B cell (primary cell): ENCODE measurements around the gene GSTM3. TPM values are rescaled to one million over a fixed set of nuclear protein-coding genes. Genes with fewer than 3 reads are reported as not detected.

Experiments
- ATAC-seq: fragments of 200-7000 bp; cut with Tn5 transposase; one replicate; pipeline ENCODE4 v1.10.0; 2021; ENCODE audit warnings: low read depth, mild to moderate bottlenecking, moderate number of reproducible peaks, moderate library complexity
- CTCF ChIA-PET: fragments of 350-600 bp; sonication (Branson Sonifier 250); formaldehyde crosslinking; loops from one replicate; lab custom pipeline; 2021; ENCODE audit warnings: antibody characterized with exemption, inconsistent platforms; lab: Charles Lee
- POLR2A ChIA-PET: fragments of 350-600 bp; sonication (Branson Sonifier 250); formaldehyde crosslinking; loops from one replicate; lab custom pipeline; 2021; ENCODE audit warnings: antibody characterized with exemption; lab: Charles Lee
- DNase-seq: peaks from one replicate; pipeline ENCODE4 v3.0.0; 2013
- H2AFZ ChIP-seq: 2 replicates; pipeline ENCODE4 v1.6.1; 2012; ENCODE audit warnings: mild to moderate bottlenecking, low read depth, low read length; ENCODE audit not compliant: insufficient read depth, poor library complexity, severe bottlenecking
- H3K27ac ChIP-seq, 2 donors: 1 replicate in 1 of 2; 2 replicates in 1 of 2; pipeline ENCODE4 v1.5.1; 2012 to 2013; ENCODE audit warnings: low read length in 2 of 2, mild to moderate bottlenecking in 2 of 2, moderate library complexity in 1 of 2
- H3K27me3 ChIP-seq, 4 experiments: fragments of 200-600 bp in 1 of 4; sonication (generic) in 1 of 4; replicated peaks in 1 of 4; 1 replicate in 2 of 4; 2 replicates in 2 of 4; pipeline versions ENCODE4 v1.6.1 to v1.7.0; 2013 to 2016; ENCODE audit warnings: low read length in 3 of 4, mild to moderate bottlenecking in 2 of 4, mixed read lengths in 1 of 4, moderate library complexity in 1 of 4; ENCODE audit not compliant: insufficient read depth in 4 of 4, control insufficient read depth in 3 of 4; ENCODE audit errors: control extremely low read depth in 1 of 4
- H3K36me3 ChIP-seq, 2 experiments: replicated peaks in 1 of 2; 1 replicate in 1 of 2; 2 replicates in 1 of 2; pipeline versions ENCODE4 v1.6.1 to v1.7.1; 2013; ENCODE audit warnings: low read length in 1 of 2; ENCODE audit not compliant: insufficient read depth in 2 of 2, control insufficient read depth in 1 of 2; ENCODE audit errors: control extremely low read depth in 1 of 2, extremely low read depth in 1 of 2
- H3K4me1 ChIP-seq, 2 donors: fragments of 200-600 bp in 1 of 2; sonication (generic) in 1 of 2; 1 replicate in 1 of 2; 2 replicates in 1 of 2; pipeline versions ENCODE4 v1.5.1 to v1.6.1; 2013 to 2017; ENCODE audit warnings: low read length in 2 of 2; ENCODE audit not compliant: control insufficient read depth in 2 of 2, insufficient read depth in 2 of 2
- H3K4me2 ChIP-seq: replicated peaks from 2 replicates; pipeline ENCODE3; 2012; ENCODE audit warnings: mild to moderate bottlenecking, low read depth, low read length; ENCODE audit not compliant: poor library complexity, severe bottlenecking
- H3K4me3 ChIP-seq, 5 experiments: fragments of 200-600 bp in 1 of 5; sonication (generic) in 1 of 5; 1 replicate in 3 of 5; 2 replicates in 2 of 5; pipeline versions ENCODE4 v1.5.1 to v1.7.0; 2011 to 2016; ENCODE audit warnings: low read length in 4 of 5, mild to moderate bottlenecking in 4 of 5, low read depth in 2 of 5, control low read depth in 1 of 5, moderate library complexity in 1 of 5; ENCODE audit not compliant: insufficient read depth in 1 of 5; ENCODE audit errors: control extremely low read depth in 1 of 5, extremely low read depth in 1 of 5
- H3K79me2 ChIP-seq: fragments of 200-600 bp; sonication (generic); one replicate; pipeline ENCODE4 v1.6.0; 2016; ENCODE audit warnings: low read length; ENCODE audit not compliant: control insufficient read depth, insufficient read depth
- H3K9ac ChIP-seq: fragments of 200-600 bp; sonication (generic); 2 replicates; pipeline ENCODE4 v1.6.1; 2017; ENCODE audit warnings: mild to moderate bottlenecking, low read length, moderate library complexity
- H3K9me3 ChIP-seq, 3 donors: one replicate each; pipeline versions ENCODE4 v1.6.1 to v1.7.1; 2013; ENCODE audit warnings: low read length in 2 of 3; ENCODE audit not compliant: control insufficient read depth in 2 of 3, insufficient read depth in 1 of 3; ENCODE audit errors: control extremely low read depth in 1 of 3
- H4K20me1 ChIP-seq: 2 replicates; pipeline ENCODE4 v1.6.0; 2012; ENCODE audit warnings: mild to moderate bottlenecking, low read length; ENCODE audit not compliant: insufficient read depth, control insufficient read depth, poor library complexity, severe bottlenecking
- H3K27ac Mint-ChIP-seq: one replicate; pipeline ENCODE4 v1.8.0; 2021; ENCODE audit warnings: mixed read lengths
- H3K27me3 Mint-ChIP-seq: one replicate; pipeline ENCODE4 v1.8.0; 2021; ENCODE audit warnings: mixed read lengths
- H3K4me1 Mint-ChIP-seq: one replicate; pipeline ENCODE4 v1.8.0; 2021; ENCODE audit warnings: mixed read lengths
- H3K4me3 Mint-ChIP-seq: one replicate; pipeline ENCODE4 v1.8.0; 2021; ENCODE audit warnings: mixed read lengths
- H3K9me3 Mint-ChIP-seq: one replicate; pipeline ENCODE4 v1.8.0; 2022; ENCODE audit warnings: mixed read lengths; ENCODE audit not compliant: insufficient read depth
- EZH2 ChIP-seq: IDR thresholded peaks from 2 replicates; pipeline ENCODE4 v1.6.1; 2012; ENCODE audit warnings: borderline replicate concordance, low read depth, mild to moderate bottlenecking, moderate library complexity, low read length; ENCODE audit not compliant: insufficient read depth, poor library complexity, severe bottlenecking
- whole genome bisulfite sequencing: methylation state at CpG from one replicate; pipeline ENCODE4 v1.1.5; 2013; ENCODE audit warnings: missing lambda C conversion rate; ENCODE audit not compliant: insufficient coverage; 5-methylcytosine and 5-hydroxymethylcytosine counted together
- intact Hi-C: fragments of 100-400 bp; cut with micrococcal nuclease; formaldehyde crosslinking; loops from one replicate; pipeline ENCODE4 v1.10.0; 2022
- polyA plus RNA-seq: library from polyadenylated mRNA; depleted of rRNA; stranded (reverse); fragments of >200 nt; gene quantifications from 2 replicates; pipeline ENCODE4 v1.2.3, GENCODE V29; 2012
- total RNA-seq, 2 donors: library from RNA; stranded (reverse); fragments of 120-200 nt in 1 of 2; gene quantifications; 1 replicate in 1 of 2; 2 replicates in 1 of 2; pipeline versions ENCODE4 v1.2.3 to v1.2.4, GENCODE V29; 2013 to 2022
- TF ChIP-seq, protein P1 (sequence below): fragments of 200-600 bp; IDR thresholded peaks from one replicate; pipeline ENCODE4 v1.8.0; 2022; ENCODE audit warnings: antibody characterized with exemption, mild to moderate bottlenecking

Gene GSTM3
- total and polyA plus RNA-seq, 2 donors (not counting 1 experiment from before 2014, with no cell fraction given): 1.9 to 2.8 TPM

DNA sequence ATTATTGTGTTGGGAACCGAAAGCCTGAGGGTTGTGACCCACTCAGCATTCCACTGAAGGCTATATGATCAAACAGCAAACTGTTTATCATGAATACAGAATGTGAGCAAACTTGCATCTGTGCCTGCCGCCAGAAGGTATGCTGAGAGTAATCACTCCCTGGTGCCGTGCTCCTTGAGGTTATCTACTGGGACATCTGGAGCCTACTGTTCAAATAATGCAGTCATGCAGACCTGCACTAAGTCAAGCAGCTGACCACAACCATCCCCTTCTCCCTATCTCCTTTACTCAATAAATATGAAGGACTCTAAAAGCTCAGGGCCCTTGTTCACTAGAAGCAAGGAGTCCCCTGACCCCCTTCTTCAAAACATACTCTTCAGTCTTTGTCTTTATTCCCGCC is 15.3 kb downstream of the GSTM3 start:
- no peak overlapping the region for H3K4me3 Mint-ChIP-seq
- H3K9me3 Mint-ChIP-seq: no peaks in the 10 kb centered on the region
- ChIA-PET CTCF (no interaction called here), POLR2A (no interaction called here)
- DNase-seq (no peak), ATAC-seq (no peak)
- TF ChIP-seq, protein P1, sequence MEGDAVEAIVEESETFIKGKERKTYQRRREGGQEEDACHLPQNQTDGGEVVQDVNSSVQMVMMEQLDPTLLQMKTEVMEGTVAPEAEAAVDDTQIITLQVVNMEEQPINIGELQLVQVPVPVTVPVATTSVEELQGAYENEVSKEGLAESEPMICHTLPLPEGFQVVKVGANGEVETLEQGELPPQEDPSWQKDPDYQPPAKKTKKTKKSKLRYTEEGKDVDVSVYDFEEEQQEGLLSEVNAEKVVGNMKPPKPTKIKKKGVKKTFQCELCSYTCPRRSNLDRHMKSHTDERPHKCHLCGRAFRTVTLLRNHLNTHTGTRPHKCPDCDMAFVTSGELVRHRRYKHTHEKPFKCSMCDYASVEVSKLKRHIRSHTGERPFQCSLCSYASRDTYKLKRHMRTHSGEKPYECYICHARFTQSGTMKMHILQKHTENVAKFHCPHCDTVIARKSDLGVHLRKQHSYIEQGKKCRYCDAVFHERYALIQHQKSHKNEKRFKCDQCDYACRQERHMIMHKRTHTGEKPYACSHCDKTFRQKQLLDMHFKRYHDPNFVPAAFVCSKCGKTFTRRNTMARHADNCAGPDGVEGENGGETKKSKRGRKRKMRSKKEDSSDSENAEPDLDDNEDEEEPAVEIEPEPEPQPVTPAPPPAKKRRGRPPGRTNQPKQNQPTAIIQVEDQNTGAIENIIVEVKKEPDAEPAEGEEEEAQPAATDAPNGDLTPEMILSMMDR: no peak
- TF ChIP-seq EZH2: no peak
- intact Hi-C loops: no loop called here
- no peak overlapping the region for H3K27ac Mint-ChIP-seq
- Histone ChIP-seq H3K4me2 (no peak overlapping the region), H2AFZ (no peak overlapping the region), H3K9ac (no peak overlapping the region), H3K4me1 (no peaks in the 10 kb centered on the region), H3K4me3 (no peak overlapping the region), H3K9me3 (no peaks in the 10 kb centered on the region), H3K27me3 (no peaks in the 10 kb centered on the region), H3K27ac (no peak overlapping the region), H3K36me3 (no peaks in the 10 kb centered on the region), H3K79me2 (no peaks in the 10 kb centered on the region), H4K20me1 (no peaks in the 10 kb centered on the region)
- 96% methylated on average over 3 of the region's 4 CpGs for WGBS
- H3K27me3 Mint-ChIP-seq: peaks cover 15% of the 10 kb centered on the region
- H3K4me1 Mint-ChIP-seq: no peaks in the 10 kb centered on the region

DNA sequence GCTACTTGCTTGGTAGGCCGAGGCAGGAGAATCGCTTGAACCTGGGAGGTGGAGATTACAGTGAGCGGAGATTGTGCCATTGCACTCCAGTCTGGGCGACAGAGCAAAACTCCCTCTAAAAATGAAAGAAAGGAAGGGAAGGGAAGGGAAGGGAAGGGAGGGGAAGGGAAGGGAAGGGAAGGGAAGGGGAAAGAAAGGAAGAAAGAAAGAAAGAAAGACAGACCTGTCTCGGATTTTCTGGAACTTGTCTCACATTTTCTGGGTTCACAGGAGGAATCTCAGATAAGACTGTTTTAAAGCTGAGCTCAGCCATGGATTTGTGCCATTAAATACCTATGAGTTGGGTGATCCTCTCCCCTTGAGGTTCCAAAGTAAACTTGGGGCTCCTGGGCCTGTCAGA is 15.9 kb downstream of the GSTM3 start:
- no peak for DNase-seq
- H3K79me2 ChIP-seq: no peaks in the 10 kb centered on the region
- no peaks in the 10 kb centered on the region for H3K27me3 ChIP-seq
- H3K27ac ChIP-seq: no peak overlapping the region
- TF ChIP-seq EZH2: no peak
- TF ChIP-seq, protein P1: no peak
- no peaks in the 10 kb centered on the region for H3K36me3 ChIP-seq
- no peaks in the 10 kb centered on the region for H4K20me1 ChIP-seq
- H3K4me2 ChIP-seq: no peak overlapping the region
- WGBS: no CpG with 5 or more reads among the region's 5 CpGs
- H3K9ac ChIP-seq: no peak overlapping the region
- H3K4me1 Mint-ChIP-seq: no peaks in the 10 kb centered on the region
- H3K9me3 Mint-ChIP-seq: no peaks in the 10 kb centered on the region
- no peak overlapping the region for H3K27ac Mint-ChIP-seq
- H3K27me3 Mint-ChIP-seq: peaks cover 15% of the 10 kb centered on the region
- ChIA-PET CTCF (no interaction called here), POLR2A (no interaction called here)
- H3K4me3 Mint-ChIP-seq: no peak overlapping the region
- no peak for ATAC-seq
- H2AFZ ChIP-seq: no peak overlapping the region
- intact Hi-C loops: no loop called here
- no peaks in the 10 kb centered on the region for H3K4me1 ChIP-seq
- H3K4me3 ChIP-seq: no peak overlapping the region
- no peaks in the 10 kb centered on the region for H3K9me3 ChIP-seq
